Stimulated activated memory B cell treated with anti-CD40 and anti-IgM and Interleukin-4, amounts not matched to agents 10 μg/mL and 1 μg/mL and 100 μg/mL, for 72 hours (primary cell): ENCODE measurements around the gene TRDN.
"Not testable (repeated sequence)": the region's sequence is repeated elsewhere in the genome, so short reads cannot be mapped to it uniquely, and the experiment has no call there.

Source experiments
- ATAC-seq: fragments of 150-1000 bp; cut with Tn5 transposase; 2 replicates; pipeline ENCODE4 v1.10.0; 2021
- H3K27ac Mint-ChIP-seq: one replicate; pipeline ENCODE4 v1.8.0; 2022; ENCODE audit warnings: mild to moderate bottlenecking, mixed read lengths
- H3K27me3 Mint-ChIP-seq: one replicate; pipeline ENCODE4 v1.8.0; 2022; ENCODE audit warnings: mixed read lengths
- H3K36me3 Mint-ChIP-seq: one replicate; pipeline ENCODE4 v1.8.0; 2022; ENCODE audit warnings: mixed read lengths
- H3K4me1 Mint-ChIP-seq: one replicate; pipeline ENCODE4 v1.8.0; 2022; ENCODE audit warnings: mixed read lengths
- H3K4me3 Mint-ChIP-seq: one replicate; pipeline ENCODE4 v1.8.0; 2022; ENCODE audit warnings: mild to moderate bottlenecking, moderate library complexity, mixed read lengths
- H3K9me3 Mint-ChIP-seq: one replicate; pipeline ENCODE4 v1.8.0; 2022; ENCODE audit warnings: mixed read lengths

Gene TRDN

DNA sequence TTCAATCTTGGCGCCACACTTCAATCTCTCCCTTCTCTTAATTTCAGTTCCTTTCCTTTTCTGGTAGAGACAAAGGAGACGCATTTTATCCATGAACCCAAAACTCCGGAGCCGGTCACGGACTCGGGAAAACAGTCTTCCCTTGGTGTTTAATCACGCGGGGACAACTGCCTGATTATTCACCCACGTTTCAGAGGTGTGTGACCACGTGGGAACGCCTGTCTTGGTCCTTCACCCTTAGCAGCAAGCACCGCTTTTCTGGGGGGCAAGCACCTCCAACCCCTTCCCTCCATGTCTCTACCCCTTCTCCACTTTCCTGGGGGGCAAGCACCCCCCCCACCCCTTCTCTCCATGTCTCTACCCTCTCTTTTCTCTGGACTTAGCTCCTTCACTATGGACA, 79.3 kb downstream of the TRDN start:
- not testable (repeated sequence) for H3K4me3 Mint-ChIP-seq, H3K27ac Mint-ChIP-seq, H3K27me3 Mint-ChIP-seq, ATAC-seq, H3K36me3 Mint-ChIP-seq, H3K4me1 Mint-ChIP-seq
- peaks cover 13% of the 10 kb centered on the region for H3K9me3 Mint-ChIP-seq

DNA sequence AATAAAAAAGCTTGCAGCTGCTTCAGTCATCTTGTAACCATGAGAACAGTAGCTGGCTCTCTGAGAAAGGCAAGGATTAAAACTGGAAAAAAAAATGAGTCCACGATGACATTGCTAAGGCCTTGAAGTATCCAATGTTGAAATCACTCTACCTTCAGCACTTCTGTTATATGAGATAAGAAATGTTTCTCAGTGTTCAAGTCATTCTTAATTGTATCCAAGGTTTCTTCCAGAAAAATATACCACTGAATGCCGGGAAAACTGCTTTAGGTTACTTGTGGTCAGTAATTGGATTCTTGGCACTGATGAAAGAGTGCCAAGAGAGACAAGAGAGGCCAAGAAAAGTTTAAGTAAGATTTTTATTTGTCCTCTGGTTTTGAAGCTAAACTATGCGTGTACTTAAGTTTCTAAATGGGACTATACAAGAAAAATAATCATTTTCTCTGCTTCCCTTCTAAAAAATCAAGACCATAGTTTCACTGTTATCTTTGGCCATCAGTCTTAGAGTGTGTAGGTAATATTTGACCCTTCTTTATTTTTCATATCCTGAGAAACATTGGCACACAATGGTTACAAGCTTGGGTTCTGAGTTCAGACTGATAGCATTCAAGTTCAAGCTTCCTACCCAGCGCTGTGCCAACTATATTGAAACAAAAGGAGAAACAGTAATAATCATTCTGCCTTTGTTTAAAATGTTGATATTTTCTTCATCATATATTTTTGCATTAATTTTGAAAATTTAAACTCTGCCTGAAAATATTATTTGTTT, 84.6 kb downstream of the TRDN start:
- H3K4me1 Mint-ChIP-seq, result no peaks in the 10 kb centered on the region
- peaks cover 10% of the 10 kb centered on the region for H3K9me3 Mint-ChIP-seq
- no peak overlapping the region for H3K4me3 Mint-ChIP-seq
- H3K27ac Mint-ChIP-seq, result no peak overlapping the region
- H3K36me3 Mint-ChIP-seq, result no peaks in the 10 kb centered on the region
- no peaks in the 10 kb centered on the region for H3K27me3 Mint-ChIP-seq
- ATAC-seq, result no peak

DNA sequence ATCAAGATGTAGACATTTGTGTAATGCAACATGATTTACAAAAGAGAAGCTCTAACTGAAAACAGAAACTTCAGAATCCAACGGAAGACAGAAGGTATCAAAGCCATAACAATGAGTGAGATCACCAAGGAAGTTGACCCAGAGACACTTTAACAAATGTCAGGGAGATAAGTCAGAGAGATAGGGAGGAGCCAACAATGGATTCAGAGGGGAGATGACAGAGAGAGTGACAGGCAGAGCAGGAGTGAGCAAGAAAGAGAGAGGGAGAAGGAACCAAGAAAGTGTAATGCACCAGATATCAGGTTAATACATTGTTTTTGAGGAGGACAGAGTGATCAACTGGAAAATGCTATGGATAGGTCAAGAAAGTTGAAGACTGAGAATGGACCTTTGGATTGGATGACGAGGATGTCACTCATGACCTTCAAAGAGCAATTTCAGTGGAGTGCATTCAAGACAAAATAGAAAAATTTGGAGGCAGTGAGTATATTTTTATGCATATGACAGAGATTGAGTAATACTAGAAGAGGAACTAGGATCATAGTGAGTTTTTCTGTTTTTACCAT, 86.6 kb downstream of the TRDN start:
- ATAC-seq, result peak; percentile 24
- H3K27ac Mint-ChIP-seq, result no peak overlapping the region
- H3K36me3 Mint-ChIP-seq, result no peaks in the 10 kb centered on the region
- no peak overlapping the region for H3K4me3 Mint-ChIP-seq
- no peaks in the 10 kb centered on the region for H3K4me1 Mint-ChIP-seq
- peaks cover 6% of the 10 kb centered on the region for H3K9me3 Mint-ChIP-seq
- H3K27me3 Mint-ChIP-seq, result no peaks in the 10 kb centered on the region

DNA sequence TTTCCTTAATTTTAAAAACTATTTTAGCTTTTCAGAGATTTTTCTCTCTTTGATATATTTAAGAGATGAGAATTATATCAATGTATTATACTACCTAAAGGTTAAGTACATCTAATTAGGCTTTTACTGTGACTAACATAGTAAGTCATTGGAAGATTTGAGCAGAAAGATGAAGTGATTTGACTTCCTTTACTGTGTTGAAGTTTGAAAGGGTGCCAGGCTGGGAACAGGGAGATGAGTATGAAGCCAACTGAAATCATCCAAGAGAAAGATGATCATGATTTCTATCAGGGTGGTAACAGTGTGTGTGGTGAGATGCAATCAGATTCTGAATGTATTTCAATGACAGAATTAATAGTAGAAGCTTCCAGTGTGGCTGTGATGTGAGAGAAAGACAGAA, 87.3 kb downstream of the TRDN start:
- Mint-ChIP-seq H3K9me3 (peaks cover 6% of the 10 kb centered on the region), H3K27ac (no peak overlapping the region), H3K4me1 (no peaks in the 10 kb centered on the region), H3K36me3 (no peaks in the 10 kb centered on the region), H3K27me3 (no peaks in the 10 kb centered on the region), H3K4me3 (no peak overlapping the region)
- no peak for ATAC-seq

DNA sequence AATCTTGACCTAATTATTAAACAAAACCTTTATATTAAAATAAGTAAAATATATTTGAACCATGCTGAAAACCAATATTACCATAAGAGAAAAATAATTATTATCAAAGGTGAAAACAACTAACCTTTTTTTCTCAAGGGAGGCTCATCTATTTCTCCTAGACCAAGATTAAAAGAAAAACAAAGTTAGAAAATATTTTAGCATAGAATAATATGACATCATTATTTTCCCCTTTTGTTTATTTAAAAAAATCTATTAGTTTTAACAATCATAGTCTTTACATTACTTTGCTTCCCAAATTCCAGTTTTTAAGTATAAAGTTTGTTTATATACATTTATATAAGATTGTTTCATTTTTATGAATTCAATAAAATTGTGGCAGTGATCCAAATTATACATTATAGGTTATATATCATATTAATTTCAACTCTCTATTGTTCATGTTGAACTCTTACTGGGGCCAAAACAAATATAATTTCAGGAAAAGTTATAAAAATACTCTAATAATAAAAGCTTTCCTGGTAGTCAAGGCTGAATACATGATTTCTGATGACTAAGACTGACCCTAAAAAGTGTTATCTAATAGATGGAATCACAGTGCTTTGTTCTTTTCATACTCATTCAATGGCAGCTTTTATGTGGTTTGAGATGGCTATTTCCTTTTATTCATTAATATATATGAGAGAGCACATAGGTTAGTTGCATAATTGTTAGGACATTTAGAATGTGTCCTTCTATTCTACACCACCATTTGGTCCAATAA, 89.4 kb downstream of the TRDN start:
- Mint-ChIP-seq H3K4me1 (no peaks in the 10 kb centered on the region), H3K27ac (no peak overlapping the region), H3K36me3 (no peaks in the 10 kb centered on the region), H3K27me3 (no peaks in the 10 kb centered on the region), H3K4me3 (no peak overlapping the region), H3K9me3 (peaks cover 4% of the 10 kb centered on the region)
- no peak for ATAC-seq

DNA sequence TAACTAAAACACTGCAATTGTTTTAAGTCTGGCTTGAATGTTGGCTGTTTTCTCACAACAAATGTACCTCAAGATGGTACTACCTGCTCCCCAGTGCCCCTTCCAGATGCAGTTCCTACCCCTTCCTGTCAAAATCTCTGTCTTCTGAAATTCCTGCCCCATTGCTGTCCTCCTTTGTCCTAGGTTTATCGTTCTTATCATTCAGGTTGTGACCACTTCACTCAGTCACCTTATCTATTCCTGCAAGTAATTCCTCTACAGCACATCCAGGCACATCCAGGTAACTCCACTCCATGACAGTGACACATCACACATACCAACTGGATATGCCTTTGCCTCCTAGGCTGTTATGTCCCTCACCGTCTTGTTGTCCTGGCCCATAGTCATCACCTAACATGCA, 90.2 kb downstream of the TRDN start:
- ATAC-seq, result no peak
- peaks cover 4% of the 10 kb centered on the region for H3K9me3 Mint-ChIP-seq
- no peaks in the 10 kb centered on the region for H3K27me3 Mint-ChIP-seq
- H3K27ac Mint-ChIP-seq, result no peak overlapping the region
- H3K4me3 Mint-ChIP-seq, result no peak overlapping the region
- H3K4me1 Mint-ChIP-seq, result no peaks in the 10 kb centered on the region
- no peaks in the 10 kb centered on the region for H3K36me3 Mint-ChIP-seq

DNA sequence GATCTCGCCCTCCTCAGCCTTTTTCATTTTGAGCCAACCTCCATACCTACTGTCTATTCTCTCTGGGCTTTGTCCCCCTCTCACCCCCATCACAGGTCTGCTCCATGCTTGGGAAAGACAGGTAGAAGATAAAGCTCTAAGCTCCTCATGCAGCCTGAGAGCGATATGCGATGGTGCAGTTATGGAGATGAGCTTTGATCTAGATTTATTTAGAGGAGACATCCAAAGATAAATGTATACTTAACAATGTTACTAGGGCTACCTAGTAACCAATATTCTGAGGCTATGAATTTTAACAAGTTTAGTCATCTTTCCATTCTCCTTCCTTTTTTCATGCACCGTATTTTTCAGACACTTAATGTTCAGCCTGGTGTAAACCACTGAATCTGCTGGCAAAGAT, 95.3 kb downstream of the TRDN start:
- ATAC-seq, result peak; percentile 50
- H3K4me3 Mint-ChIP-seq, result no peak overlapping the region
- H3K9me3 Mint-ChIP-seq, result no peaks in the 10 kb centered on the region
- no peak overlapping the region for H3K27ac Mint-ChIP-seq
- H3K36me3 Mint-ChIP-seq, result no peaks in the 10 kb centered on the region
- H3K4me1 Mint-ChIP-seq, result no peaks in the 10 kb centered on the region
- H3K27me3 Mint-ChIP-seq, result no peaks in the 10 kb centered on the region

DNA sequence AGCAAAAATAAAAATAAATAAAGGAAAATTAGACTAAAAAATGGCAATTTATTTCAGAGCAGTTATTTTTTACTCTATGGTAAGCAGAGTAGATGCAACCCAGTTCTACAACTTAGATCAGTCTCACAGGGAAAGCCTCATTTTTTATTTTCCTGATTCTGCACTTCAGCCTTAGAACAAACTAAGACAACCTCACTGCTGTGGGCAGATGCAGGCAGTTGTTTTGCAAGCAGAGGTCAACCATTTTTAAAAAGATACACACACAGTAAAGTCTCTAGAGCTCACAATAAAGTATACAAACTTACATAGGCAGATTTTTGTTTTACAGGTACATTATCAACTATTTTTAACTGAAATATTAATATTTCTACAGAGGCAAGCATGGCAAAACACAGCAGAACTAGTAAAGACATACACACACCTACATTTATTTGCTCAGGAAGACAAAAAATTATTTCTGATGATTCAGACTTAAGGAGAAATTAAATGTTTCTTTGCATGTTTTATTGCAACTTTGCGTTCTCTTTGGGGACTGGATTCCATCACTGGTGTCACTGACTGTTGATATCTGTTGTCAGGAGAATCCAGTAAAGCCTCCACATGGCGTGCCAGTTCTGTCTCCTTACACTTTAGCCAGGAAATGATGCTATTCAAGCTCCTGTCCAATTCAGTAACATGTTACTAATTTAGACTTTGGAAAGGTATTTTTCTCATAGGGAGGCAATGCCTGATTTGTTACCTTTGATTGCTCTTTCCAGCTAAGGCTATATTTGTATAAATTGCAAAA, 102.7 kb downstream of the TRDN start:
- no peaks in the 10 kb centered on the region for H3K9me3 Mint-ChIP-seq
- H3K27ac Mint-ChIP-seq, result no peak overlapping the region
- no peak for ATAC-seq
- no peaks in the 10 kb centered on the region for H3K4me1 Mint-ChIP-seq
- no peaks in the 10 kb centered on the region for H3K27me3 Mint-ChIP-seq
- no peak overlapping the region for H3K4me3 Mint-ChIP-seq
- no peaks in the 10 kb centered on the region for H3K36me3 Mint-ChIP-seq

DNA sequence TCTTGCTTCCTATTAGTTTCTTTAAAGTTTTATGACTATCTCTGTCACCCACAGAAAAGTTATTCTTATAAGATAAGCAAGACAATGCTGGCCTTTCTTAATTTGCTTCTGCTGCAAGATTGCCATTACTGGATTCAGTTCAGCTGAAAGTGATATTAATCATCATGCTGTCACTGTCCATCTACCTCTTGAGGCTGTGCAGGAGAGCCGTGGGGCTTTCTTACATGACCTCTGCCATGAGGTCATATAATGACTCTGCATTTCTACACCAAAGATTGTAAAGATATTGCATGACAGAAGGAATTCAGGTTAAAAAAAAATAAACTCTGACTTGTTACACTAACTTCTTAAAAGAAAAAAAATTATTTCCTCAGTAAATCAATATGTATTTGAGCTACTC, 106.9 kb downstream of the TRDN start:
- H3K9me3 Mint-ChIP-seq, result peaks cover 5% of the 10 kb centered on the region
- H3K27ac Mint-ChIP-seq, result no peak overlapping the region
- no peaks in the 10 kb centered on the region for H3K36me3 Mint-ChIP-seq
- no peaks in the 10 kb centered on the region for H3K4me1 Mint-ChIP-seq
- H3K27me3 Mint-ChIP-seq, result no peaks in the 10 kb centered on the region
- no peak for ATAC-seq
- H3K4me3 Mint-ChIP-seq, result no peak overlapping the region

DNA sequence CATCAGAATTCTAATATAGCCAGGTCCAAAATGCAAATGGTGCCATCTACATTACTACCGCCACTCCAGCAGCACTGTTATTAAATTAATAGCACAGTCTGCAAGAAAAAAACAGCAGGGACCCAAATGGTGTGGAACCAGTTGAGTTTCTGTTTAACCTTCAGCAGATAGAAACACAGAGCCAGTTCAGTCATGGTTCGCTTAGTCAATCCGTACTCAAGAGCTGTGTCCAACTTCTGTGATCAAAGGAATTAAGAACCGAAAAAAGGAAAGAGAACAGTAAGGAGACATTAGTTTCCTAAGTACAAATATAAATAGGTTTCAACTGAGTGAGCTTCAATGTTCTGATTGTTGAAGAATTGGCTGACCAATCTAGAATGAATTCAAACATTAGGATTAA, 107.7 kb downstream of the TRDN start:
- H3K27ac Mint-ChIP-seq, result no peak overlapping the region
- H3K36me3 Mint-ChIP-seq, result no peaks in the 10 kb centered on the region
- H3K27me3 Mint-ChIP-seq, result no peaks in the 10 kb centered on the region
- no peak overlapping the region for H3K4me3 Mint-ChIP-seq
- no peak for ATAC-seq
- peaks cover 5% of the 10 kb centered on the region for H3K9me3 Mint-ChIP-seq
- H3K4me1 Mint-ChIP-seq, result no peaks in the 10 kb centered on the region

DNA sequence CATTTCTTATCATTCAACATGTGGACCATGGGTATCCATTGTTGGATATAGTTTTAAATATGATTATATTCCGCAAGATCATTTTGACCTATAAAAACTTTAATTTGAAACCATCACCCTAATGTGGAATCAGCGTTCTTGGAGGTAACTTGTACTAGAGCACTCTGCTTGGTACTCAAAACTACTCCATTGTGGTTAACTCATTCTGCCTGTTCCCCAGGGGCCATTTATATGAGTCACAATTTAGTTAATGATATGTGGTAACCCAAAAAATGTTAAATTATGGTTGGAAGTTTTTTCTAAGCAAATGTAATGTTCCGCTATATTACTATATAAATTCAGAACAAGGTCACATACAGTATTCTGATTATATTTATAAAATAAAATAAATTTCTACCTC, 109.3 kb downstream of the TRDN start:
- Mint-ChIP-seq H3K36me3 (no peaks in the 10 kb centered on the region), H3K27me3 (no peaks in the 10 kb centered on the region), H3K9me3 (peaks cover 5% of the 10 kb centered on the region), H3K27ac (no peak overlapping the region), H3K4me3 (no peak overlapping the region), H3K4me1 (no peaks in the 10 kb centered on the region)
- no peak for ATAC-seq

DNA sequence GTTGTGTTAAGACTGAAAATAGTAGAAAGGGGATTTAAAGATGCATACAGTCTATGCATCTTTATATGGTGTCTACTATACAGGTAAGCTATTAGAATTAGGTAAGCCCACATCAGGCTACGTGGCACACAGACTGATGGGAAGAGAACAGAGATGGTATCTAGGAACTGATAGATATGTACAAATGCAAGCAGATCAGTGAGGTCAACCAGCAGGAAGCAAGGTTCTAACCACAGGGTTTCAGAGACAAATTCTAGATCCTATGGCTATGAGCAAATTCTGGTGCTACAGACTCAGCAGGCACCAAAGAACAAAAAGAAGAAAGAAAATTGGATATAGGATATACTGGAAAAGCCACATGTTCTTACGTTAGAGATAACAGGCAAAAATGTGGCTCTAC, 110.6 kb downstream of the TRDN start:
- no peak for ATAC-seq
- H3K4me1 Mint-ChIP-seq, result no peaks in the 10 kb centered on the region
- no peak overlapping the region for H3K4me3 Mint-ChIP-seq
- H3K27me3 Mint-ChIP-seq, result no peaks in the 10 kb centered on the region
- peaks cover 5% of the 10 kb centered on the region for H3K9me3 Mint-ChIP-seq
- H3K27ac Mint-ChIP-seq, result no peak overlapping the region
- H3K36me3 Mint-ChIP-seq, result no peaks in the 10 kb centered on the region

DNA sequence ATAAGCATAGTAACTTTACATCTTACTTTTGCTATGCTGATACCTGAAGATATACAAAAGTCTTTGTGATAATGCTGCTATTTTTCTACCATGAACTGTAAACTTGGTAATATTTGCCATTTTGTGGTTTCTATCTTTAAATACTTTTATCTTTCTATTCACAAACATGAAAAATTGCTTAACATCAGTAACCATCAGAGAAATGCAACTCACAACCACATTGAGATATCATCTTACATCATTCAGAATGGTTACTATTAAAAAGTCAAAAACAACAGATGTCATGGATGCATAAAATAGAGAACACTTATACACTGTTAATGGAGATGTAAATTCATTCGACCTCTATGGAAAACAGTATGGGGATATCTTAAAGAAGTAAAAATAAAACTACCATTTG, 112.0 kb downstream of the TRDN start:
- no peaks in the 10 kb centered on the region for H3K27me3 Mint-ChIP-seq

DNA sequence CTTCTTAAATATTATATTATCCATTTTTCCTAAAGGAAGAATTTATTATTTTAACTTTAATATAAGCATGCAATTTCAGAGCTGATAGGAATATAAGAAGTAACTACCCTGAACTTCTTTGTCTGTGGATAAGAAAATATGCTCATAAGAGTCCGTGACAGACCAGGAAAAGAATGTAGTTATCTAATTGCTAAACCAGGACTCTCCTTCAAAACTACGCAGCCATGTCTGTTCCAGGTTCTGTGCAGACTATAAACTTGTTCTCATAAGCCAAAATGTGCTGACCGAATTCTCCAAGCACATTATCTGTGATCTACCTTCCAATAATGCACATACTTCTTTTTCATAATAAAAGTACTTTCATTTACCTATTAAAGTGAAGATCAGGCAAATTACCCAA, 116.5 kb downstream of the TRDN start:
- H3K4me1 Mint-ChIP-seq, result no peaks in the 10 kb centered on the region
- no peak overlapping the region for H3K4me3 Mint-ChIP-seq
- no peaks in the 10 kb centered on the region for H3K36me3 Mint-ChIP-seq
- H3K27ac Mint-ChIP-seq, result no peak overlapping the region
- H3K9me3 Mint-ChIP-seq, result peaks cover 6% of the 10 kb centered on the region
- ATAC-seq, result no peak
- H3K27me3 Mint-ChIP-seq, result no peaks in the 10 kb centered on the region

More for the DNA sequence above, 112.0 kb downstream of the TRDN start:
- ATAC-seq, result no peak
- Mint-ChIP-seq H3K4me1 (no peaks in the 10 kb centered on the region), H3K36me3 (no peaks in the 10 kb centered on the region), H3K4me3 (no peak overlapping the region), H3K9me3 (peaks cover 5% of the 10 kb centered on the region), H3K27ac (no peak overlapping the region)

DNA sequence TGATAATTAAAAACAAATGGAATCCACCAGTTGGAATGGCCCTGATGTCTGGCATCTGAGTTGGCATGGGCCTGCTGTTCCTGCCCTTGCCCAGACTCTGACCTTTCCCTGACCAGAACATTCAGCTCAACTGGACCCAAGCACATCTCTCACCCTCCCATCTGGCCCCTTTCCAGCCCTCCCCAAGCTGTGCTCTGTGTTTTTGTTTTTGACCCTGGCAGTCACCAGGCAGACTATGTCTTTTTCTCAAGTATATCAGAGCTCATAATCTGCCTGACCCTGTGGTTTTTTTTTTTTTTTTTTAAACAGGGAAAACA, 117.6 kb downstream of the TRDN start:
- no peak for ATAC-seq
- peaks cover 5% of the 10 kb centered on the region for H3K9me3 Mint-ChIP-seq
- H3K36me3 Mint-ChIP-seq, result no peaks in the 10 kb centered on the region
- H3K4me3 Mint-ChIP-seq, result no peak overlapping the region
- no peaks in the 10 kb centered on the region for H3K4me1 Mint-ChIP-seq
- H3K27ac Mint-ChIP-seq, result no peak overlapping the region
- H3K27me3 Mint-ChIP-seq, result no peaks in the 10 kb centered on the region
